ENCODE results near the gene CDK18.

CDK18 gene

DNA sequence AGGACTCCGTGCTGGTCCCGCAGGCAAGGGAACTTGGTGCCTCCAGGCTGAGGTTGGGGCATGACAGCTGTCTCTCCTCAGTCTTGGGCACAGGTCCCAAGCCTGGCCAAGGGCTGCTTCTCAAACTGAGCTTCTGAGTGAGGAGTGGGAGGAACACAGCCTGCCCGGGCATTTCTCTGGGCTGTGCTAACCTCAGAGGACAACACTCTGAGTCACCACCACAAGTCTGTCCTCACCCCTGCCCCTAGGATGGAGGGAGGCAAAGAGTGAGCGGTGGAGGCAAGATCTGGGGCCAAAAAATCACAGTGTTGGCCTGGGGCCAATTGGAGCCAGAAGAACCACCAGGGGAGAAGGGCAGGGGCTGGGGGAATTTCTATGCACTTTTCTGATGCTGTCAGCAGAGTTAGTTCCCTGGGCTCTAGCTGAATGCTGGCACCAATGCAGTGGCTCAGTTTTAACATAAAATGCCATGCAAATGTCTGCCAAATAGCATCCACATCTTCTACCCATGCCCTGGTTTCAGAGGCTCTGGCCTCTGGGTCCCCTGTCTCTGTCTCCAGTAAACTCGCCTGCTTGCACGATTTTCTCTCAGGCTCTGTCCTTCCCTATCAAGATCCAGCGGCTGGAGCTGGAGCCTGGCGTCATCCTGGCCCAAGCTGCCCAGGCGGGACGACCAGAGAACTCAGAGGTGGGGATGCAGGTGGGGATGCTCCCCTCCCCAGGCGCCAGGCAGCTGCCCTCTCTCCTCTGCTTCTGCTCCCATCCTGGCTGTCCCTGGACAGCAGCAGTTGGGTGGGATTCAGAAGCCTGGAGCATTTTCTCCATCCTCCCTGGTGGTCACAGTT is 11.0 kb upstream of the CDK18 start (continued):
- TF ChIP-seq, protein P1, sequence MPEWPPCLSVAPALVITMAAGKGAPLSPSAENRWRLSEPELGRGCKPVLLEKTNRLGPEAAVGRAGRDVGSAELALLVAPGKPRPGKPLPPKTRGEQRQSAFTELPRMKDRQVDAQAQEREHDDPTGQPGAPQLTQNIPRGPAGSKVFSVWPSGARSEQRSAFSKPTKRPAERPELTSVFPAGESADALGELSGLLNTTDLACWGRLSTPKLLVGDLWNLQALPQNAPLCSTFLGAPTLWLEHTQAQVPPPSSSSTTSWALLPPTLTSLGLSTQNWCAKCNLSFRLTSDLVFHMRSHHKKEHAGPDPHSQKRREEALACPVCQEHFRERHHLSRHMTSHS (tag by site-specific recombination; IDR thresholded peaks at IDR 0.05), result no peak
- TF ChIP-seq ZNF174 (tag by site-specific recombination; IDR thresholded peaks at IDR 0.05) (no peak), ZNF76 (tag by site-specific recombination; IDR thresholded peaks at IDR 0.05; ENCODE audit: borderline replicate concordance, low read depth) (no peak), ZNF391 (tag by site-specific recombination; IDR thresholded peaks at IDR 0.05; ENCODE audit: borderline replicate concordance, low read depth) (no peak), ZNF214 (tag by site-specific recombination; IDR thresholded peaks at IDR 0.05; ENCODE audit: borderline replicate concordance) (no peak), GFI1B (tag by site-specific recombination; IDR thresholded peaks at IDR 0.05) (peak; percentile 81), ZNF514 (tag by site-specific recombination; IDR thresholded peaks at IDR 0.05) (no peak), ZNF830 (tag by site-specific recombination; IDR thresholded peaks at IDR 0.05; ENCODE audit: low read depth) (no peak), KLF16 (tag by site-specific recombination; IDR thresholded peaks at IDR 0.05) (no peak), ZNF473 (tag by site-specific recombination; IDR thresholded peaks at IDR 0.05) (no peak), ZNF561 (tag by site-specific recombination; IDR thresholded peaks at IDR 0.05; ENCODE audit: borderline replicate concordance) (no peak), ZNF596 (tag by site-specific recombination; IDR thresholded peaks at IDR 0.05) (no peak), SCRT2 (tag by site-specific recombination; IDR thresholded peaks at IDR 0.05) (no peak), SP3 (tag by site-specific recombination; IDR thresholded peaks at IDR 0.05) (no peak), ZNF660 (tag by site-specific recombination; IDR thresholded peaks at IDR 0.05) (peak; percentile 97), ZSCAN30 (tag by site-specific recombination; IDR thresholded peaks at IDR 0.05) (no peak), ZNF664 (tag by site-specific recombination; IDR thresholded peaks at IDR 0.05) (no peak), ZNF544 (tag by site-specific recombination; IDR thresholded peaks at IDR 0.05) (0 out of 2 replicates have a peak, but pooled peaks have one; percentile 37), ZNF513 (tag by site-specific recombination; IDR thresholded peaks at IDR 0.05) (no peak), ZBTB49 (tag by site-specific recombination; IDR thresholded peaks at IDR 0.05; ENCODE audit: low read depth) (no peak), ZNF302 (tag by site-specific recombination; IDR thresholded peaks at IDR 0.05; ENCODE audit: low read depth) (no peak), FEZF1 (tag by site-specific recombination; IDR thresholded peaks at IDR 0.05) (no peak), ZNF121 (tag by site-specific recombination; IDR thresholded peaks at IDR 0.05) (no peak), ZNF416 (tag by site-specific recombination; IDR thresholded peaks at IDR 0.05) (no peak), ZNF157 (tag by site-specific recombination; IDR thresholded peaks at IDR 0.05) (no peak), ZNF138 (tag by site-specific recombination; IDR thresholded peaks at IDR 0.05; ENCODE audit: borderline replicate concordance) (no peak), ZFP41 (tag by site-specific recombination; IDR thresholded peaks at IDR 0.05; ENCODE audit: borderline replicate concordance) (no peak), KLF17 (tag by site-specific recombination; IDR thresholded peaks at IDR 0.05) (no peak; the same call in 1 of the 2 replicates), ZBTB1 (tag by site-specific recombination; IDR thresholded peaks at IDR 0.05) (no peak), ZFHX2 (tag by site-specific recombination; conservative IDR thresholded peaks at IDR 0.05) (peak; percentile 69), ZBTB20 (tag by site-specific recombination; IDR thresholded peaks at IDR 0.05) (0 out of 2 replicates have a peak, but pooled peaks have one; percentile 25), ZSCAN23 (tag by site-specific recombination; IDR thresholded peaks at IDR 0.05) (no peak), HOXA7 (CRISPR knock-in tag; IDR thresholded peaks at IDR 0.05; ENCODE audit: borderline replicate concordance) (no peak), BCL11B (tag by site-specific recombination; IDR thresholded peaks at IDR 0.05; ENCODE audit: low read depth) (no peak)
- TF ChIP-seq, protein P2, sequence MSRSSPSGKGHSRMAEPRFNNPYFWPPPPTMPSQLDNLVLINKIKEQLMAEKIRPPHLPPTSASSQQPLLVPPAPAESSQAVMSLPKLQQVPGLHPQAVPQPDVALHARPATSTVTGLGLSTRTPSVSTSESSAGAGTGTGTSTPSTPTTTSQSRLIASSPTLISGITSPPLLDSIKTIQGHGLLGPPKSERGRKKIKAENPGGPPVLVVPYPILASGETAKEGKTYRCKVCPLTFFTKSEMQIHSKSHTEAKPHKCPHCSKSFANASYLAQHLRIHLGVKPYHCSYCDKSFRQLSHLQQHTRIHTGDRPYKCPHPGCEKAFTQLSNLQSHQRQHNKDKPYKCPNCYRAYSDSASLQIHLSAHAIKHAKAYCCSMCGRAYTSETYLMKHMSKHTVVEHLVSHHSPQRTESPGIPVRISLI (tag by site-specific recombination; IDR thresholded peaks at IDR 0.05), result no peak

Data from HEK293 (cell line).